Upper lobe of left lung (tissue), 4 donors: ENCODE results near the gene CDKL1.

ENCODE experiments used
- POLR2A ChIP-seq, 4 donors: fragments of 450-650 bp; IDR thresholded peaks; one replicate each; pipeline ENCODE4 v1.5.1; 2016 to 2017; ENCODE audit warnings: antibody characterized with exemption in 4 of 4, mild to moderate bottlenecking in 2 of 4
- TF ChIP-seq, protein P1 (sequence below), 6 experiments: fragments of 450-650 bp in 4 of 6; fragments of 200-600 bp in 2 of 6; sonication (generic) in 2 of 6; IDR thresholded peaks; one replicate each; pipeline ENCODE4 v1.5.1; 2016 to 2019; ENCODE audit warnings: antibody characterized with exemption in 6 of 6

- TF ChIP-seq, protein P1, sequence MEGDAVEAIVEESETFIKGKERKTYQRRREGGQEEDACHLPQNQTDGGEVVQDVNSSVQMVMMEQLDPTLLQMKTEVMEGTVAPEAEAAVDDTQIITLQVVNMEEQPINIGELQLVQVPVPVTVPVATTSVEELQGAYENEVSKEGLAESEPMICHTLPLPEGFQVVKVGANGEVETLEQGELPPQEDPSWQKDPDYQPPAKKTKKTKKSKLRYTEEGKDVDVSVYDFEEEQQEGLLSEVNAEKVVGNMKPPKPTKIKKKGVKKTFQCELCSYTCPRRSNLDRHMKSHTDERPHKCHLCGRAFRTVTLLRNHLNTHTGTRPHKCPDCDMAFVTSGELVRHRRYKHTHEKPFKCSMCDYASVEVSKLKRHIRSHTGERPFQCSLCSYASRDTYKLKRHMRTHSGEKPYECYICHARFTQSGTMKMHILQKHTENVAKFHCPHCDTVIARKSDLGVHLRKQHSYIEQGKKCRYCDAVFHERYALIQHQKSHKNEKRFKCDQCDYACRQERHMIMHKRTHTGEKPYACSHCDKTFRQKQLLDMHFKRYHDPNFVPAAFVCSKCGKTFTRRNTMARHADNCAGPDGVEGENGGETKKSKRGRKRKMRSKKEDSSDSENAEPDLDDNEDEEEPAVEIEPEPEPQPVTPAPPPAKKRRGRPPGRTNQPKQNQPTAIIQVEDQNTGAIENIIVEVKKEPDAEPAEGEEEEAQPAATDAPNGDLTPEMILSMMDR (IDR thresholded peaks at IDR 0.05): no peak
- no peak for TF ChIP-seq POLR2A (IDR thresholded peaks at IDR 0.05)
Measured at GRCh38 chr14:50345846-50346422, 50.7 kb downstream of the CDKL1 start.
